RWPE1 (cell line): ENCODE measurements around the gene HACE1.
A peak's percentile ranks its signal among the peaks of the same experiment; 100 is the strongest.

Experiments
- CTCF ChIA-PET: fragments of 350-600 bp; sonication (Branson Sonifier 250); formaldehyde crosslinking; extraction: SDS; loops from one replicate; lab custom pipeline; 2021; lab: Yijun Ruan, JAX
- POLR2A ChIA-PET: fragments of 400-600 bp; formaldehyde crosslinking; extraction: SDS; loops from one replicate; lab custom pipeline; 2020; ENCODE audit warnings: antibody characterized with exemption; ENCODE audit not compliant: low non-redundant PET; lab: Yijun Ruan, JAX
- DNase-seq: peaks from one replicate; pipeline ENCODE4 v3.0.0; 2012; ENCODE audit warnings: low spot score
- H3K27ac ChIP-seq: fragments of 450-650 bp; 2 replicates; pipeline ENCODE4 v1.5.1; 2017
- CTCF ChIP-seq: fragments of 450-650 bp; conservative IDR thresholded peaks from 2 replicates; pipeline ENCODE4 v1.5.1; 2017; ENCODE audit warnings: low read depth, mild to moderate bottlenecking

Gene HACE1

GRCh38 chr6:104887350-104887749 is 27.6 kb upstream of the HACE1 start:
- DNase-seq, result peak; percentile 42
- ChIA-PET POLR2A (no interaction called here), CTCF (no interaction called here)
- no peak for TF ChIP-seq CTCF
- no peak overlapping the region for H3K27ac ChIP-seq

- no peak for TF ChIP-seq CTCF
- no peak for DNase-seq
- POLR2A ChIA-PET, result no interaction called here
- no peak overlapping the region for H3K27ac ChIP-seq
- CTCF ChIA-PET, result interaction anchor here (1.2 kb wide), 1 partner anchor 12 kb away, joined by 3 read pairs; no protein-coding TSS in a partner anchor
Observed at GRCh38 chr6:104885518-104886043, 25.9 kb upstream of the HACE1 start.

GRCh38 chr6:104884867-104885517 is 25.3 kb upstream of the HACE1 start:
- no peak for DNase-seq

GRCh38 chr6:104881964-104882668 is 22.4 kb upstream of the HACE1 start:
- POLR2A ChIA-PET, result no interaction called here
- no peak overlapping the region for H3K27ac ChIP-seq
- TF ChIP-seq CTCF, result no peak
- no peak for DNase-seq
- CTCF ChIA-PET, result no interaction called here

More at GRCh38 chr6:104884867-104885517, 25.3 kb upstream of the HACE1 start:
- TF ChIP-seq CTCF, result no peak
- no peak overlapping the region for H3K27ac ChIP-seq
- CTCF ChIA-PET, result no interaction called here
- POLR2A ChIA-PET, result no interaction called here

GRCh38 chr6:104862456-104862855 is 2.7 kb upstream of the HACE1 start:
- no peak for TF ChIP-seq CTCF
- no peak for DNase-seq
- ChIA-PET CTCF (no interaction called here), POLR2A (no interaction called here)
- H3K27ac ChIP-seq, result no peak overlapping the region

GRCh38 chr6:104860221-104860620 is 502 bp upstream of the HACE1 start:
- CTCF ChIA-PET, result interaction anchor here (0.6 kb wide), 1 partner anchor 868 kb away, joined by 3 read pairs; no protein-coding TSS in a partner anchor
- POLR2A ChIA-PET, result interaction anchor here (0.6 kb wide), 1 partner anchor 498 kb away, joined by 3 read pairs; no protein-coding TSS in a partner anchor
- TF ChIP-seq CTCF, result no peak
- no peak overlapping the region for H3K27ac ChIP-seq
- DNase-seq, result no peak
